Activated gamma-delta T cell (primary cell): ENCODE measurements around the gene ID2.

Source experiments
- DNase-seq: peaks from one replicate; lab custom pipeline; 2025; lab: John Stamatoyannopoulos, UW
- total RNA-seq, 2 donors: gene quantifications; one replicate each; lab custom pipeline; 2026; lab: John Stamatoyannopoulos, UW

Gene ID2
- 134 to 189 reads per million in 2 donors for total RNA-seq

- DNase-seq = peak; percentile 98
Measured at GRCh38 chr2:8681786-8682692, at the start of gene ID2. Gene ID2 (plus strand): TSS chr2:8682056. CDS start chr2:8682166, 110 bp downstream.

GRCh38 chr2:8632755-8633154 lies 49.1 kb upstream of the ID2 start:
- no peak for DNase-seq

GRCh38 chr2:8633186-8633734 lies 48.6 kb upstream of the ID2 start:
- no peak for DNase-seq

- DNase-seq = no peak
Measured at GRCh38 chr2:8633735-8634313, 48.0 kb upstream of the ID2 start.

GRCh38 chr2:8634466-8635172 lies 47.2 kb upstream of the ID2 start:
- no peak for DNase-seq

GRCh38 chr2:8636041-8636491 lies 45.8 kb upstream of the ID2 start:
- DNase-seq = no peak

- no peak for DNase-seq
Measured at GRCh38 chr2:8636721-8637636, 44.9 kb upstream of the ID2 start.

- DNase-seq = no peak
Measured at GRCh38 chr2:8638327-8638726, 43.5 kb upstream of the ID2 start.

- DNase-seq = no peak
Measured at GRCh38 chr2:8639122-8639635, 42.7 kb upstream of the ID2 start.

- DNase-seq = no peak
Measured at GRCh38 chr2:8640498-8640897, 41.4 kb upstream of the ID2 start.

- no peak for DNase-seq
Measured at GRCh38 chr2:8641301-8641965, 40.4 kb upstream of the ID2 start.

GRCh38 chr2:8642366-8643068 lies 39.3 kb upstream of the ID2 start:
- no peak for DNase-seq

- no peak for DNase-seq
Measured at GRCh38 chr2:8643250-8643995, 38.4 kb upstream of the ID2 start.

GRCh38 chr2:8643996-8644356 lies 37.9 kb upstream of the ID2 start:
- no peak for DNase-seq

GRCh38 chr2:8644605-8645175 lies 37.2 kb upstream of the ID2 start:
- DNase-seq = no peak

- no peak for DNase-seq
Measured at GRCh38 chr2:8645176-8645831, 36.6 kb upstream of the ID2 start.

GRCh38 chr2:8646731-8647461 lies 35.0 kb upstream of the ID2 start:
- no peak for DNase-seq

GRCh38 chr2:8647462-8647857 lies 34.4 kb upstream of the ID2 start:
- no peak for DNase-seq
